ENCODE measurements around the gene FAM170B.

GRCh38 chr10:49151025-49151445, 17.2 kb upstream of the FAM170B start:
- TF ChIP-seq CTCF (IDR thresholded peaks at IDR 0.05; ENCODE audit: low read depth, low read length) (no peak), EZH2phosphoT487 (IDR thresholded peaks at IDR 0.05; ENCODE audit: low read depth) (no peak)
